ENCODE results near the gene MRPL48. TPM values are rescaled to one million over a fixed set of nuclear protein-coding genes. Genes with fewer than 3 reads are reported as not detected.
A peak's percentile ranks its signal among the peaks of the same experiment; 100 is the strongest.

The MRPL48 gene
- polyA plus RNA-seq, 3 donors from 2014 or later, result 55.8 to 106 (median 91.5) TPM

DNA sequence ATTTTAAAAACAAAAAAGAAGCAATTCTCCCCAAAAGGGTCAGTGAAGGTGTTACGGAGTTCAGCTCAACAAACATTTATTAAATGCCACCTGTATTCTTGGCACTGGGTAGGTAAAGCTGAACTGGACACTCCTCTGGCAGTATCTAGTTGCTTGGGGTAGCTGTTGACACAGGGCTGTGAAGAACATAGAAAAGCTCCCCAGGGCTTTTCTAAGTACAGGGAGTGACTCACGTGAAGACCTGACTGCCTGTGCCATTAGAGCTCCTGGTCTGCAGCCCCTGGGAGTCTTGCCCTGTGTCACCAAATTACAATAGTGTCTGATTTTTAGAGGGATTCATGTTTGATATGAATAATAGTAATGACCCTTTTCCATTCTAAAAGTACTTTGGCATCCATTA lies 45.4 kb downstream of the MRPL48 start:
- no peaks in the 10 kb centered on the region for H3K4me1 Mint-ChIP-seq
- peaks cover 12 to 27% (median 18%) of the 10 kb centered on the region in 3 donors for H3K36me3 Mint-ChIP-seq
- H3K27me3 Mint-ChIP-seq (ENCODE audit: low read depth in 3 of 3), result peaks cover 0 to 5% (median 4%) of the 10 kb centered on the region in 3 donors
- no peak overlapping the region for H3K27ac Mint-ChIP-seq
- H3K9me3 Mint-ChIP-seq, result no peaks in the 10 kb centered on the region
- H3K4me3 Mint-ChIP-seq, result no peak overlapping the region
- no peak for DNase-seq

GRCh38 chr11:73838443-73839122 lies 50.9 kb downstream of the MRPL48 start:
- no peak overlapping the region for H3K27ac Mint-ChIP-seq
- peaks cover 0 to 20% (median 4%) of the 10 kb centered on the region in 3 donors for H3K36me3 Mint-ChIP-seq
- H3K9me3 Mint-ChIP-seq, result no peaks in the 10 kb centered on the region
- DNase-seq, result no peak
- no peak overlapping the region for H3K4me3 Mint-ChIP-seq
- H3K27me3 Mint-ChIP-seq (ENCODE audit: low read depth in 3 of 3), result peaks cover 0 to 2% (median 0%) of the 10 kb centered on the region in 3 donors
- no peaks in the 10 kb centered on the region for H3K4me1 Mint-ChIP-seq

DNA sequence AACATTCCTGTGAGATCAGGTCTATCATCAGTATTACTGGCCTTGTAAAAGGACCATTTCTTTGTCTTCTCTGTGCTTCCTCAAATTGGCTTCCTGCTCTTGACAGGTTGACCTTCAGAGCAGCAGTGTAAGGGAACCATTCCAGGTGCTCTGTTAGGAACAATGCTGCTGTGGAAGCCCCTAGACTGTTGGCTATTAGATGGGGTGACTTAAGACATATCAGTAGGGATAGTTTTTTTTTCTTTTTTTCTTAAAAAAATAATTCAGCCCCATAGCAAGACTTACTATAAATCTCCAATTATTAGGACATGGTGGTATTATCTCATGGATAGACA lies 51.4 kb downstream of the MRPL48 start:
- H3K36me3 Mint-ChIP-seq, result peaks cover 0 to 18% (median 4%) of the 10 kb centered on the region in 3 donors
- H3K27me3 Mint-ChIP-seq (ENCODE audit: low read depth in 3 of 3), result peaks cover 0 to 2% (median 0%) of the 10 kb centered on the region in 3 donors

GRCh38 chr11:73851046-73851764 lies 63.5 kb downstream of the MRPL48 start:
- no peak for DNase-seq

More for the DNA sequence above, 51.4 kb downstream of the MRPL48 start:
- H3K27ac Mint-ChIP-seq, result no peak overlapping the region
- no peak overlapping the region for H3K4me3 Mint-ChIP-seq
- H3K4me1 Mint-ChIP-seq, result no peaks in the 10 kb centered on the region
- no peak for DNase-seq
- H3K9me3 Mint-ChIP-seq, result no peaks in the 10 kb centered on the region

DNA sequence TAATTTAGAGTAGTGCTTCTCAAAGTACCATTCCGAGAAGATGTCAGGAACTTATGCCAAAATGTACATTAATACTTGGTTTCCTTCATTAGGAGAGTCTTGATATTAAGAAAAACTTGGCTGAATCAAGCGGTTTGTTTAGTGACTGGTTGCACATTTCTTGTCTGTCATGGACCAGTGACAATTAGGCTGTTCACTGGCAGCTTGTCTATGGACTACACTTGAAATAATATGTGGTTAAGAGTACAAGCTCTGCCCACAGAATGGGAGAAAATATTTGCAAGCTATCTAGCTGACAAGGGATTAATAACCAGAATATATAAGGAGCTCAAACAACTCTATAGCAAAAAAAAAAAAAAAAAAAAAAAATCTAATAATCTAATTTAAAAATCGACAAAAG lies 64.4 kb downstream of the MRPL48 start:
- Mint-ChIP-seq H3K36me3 (peaks cover 0 to 23% (median 21%) of the 10 kb centered on the region in 3 donors), H3K27me3 (ENCODE audit: low read depth in 3 of 3) (no peaks in the 10 kb centered on the region), H3K4me3 (no peak overlapping the region), H3K9me3 (no peaks in the 10 kb centered on the region), H3K4me1 (no peaks in the 10 kb centered on the region), H3K27ac (no peak overlapping the region)
- DNase-seq, result no peak

More at GRCh38 chr11:73851046-73851764, 63.5 kb downstream of the MRPL48 start:
- no peaks in the 10 kb centered on the region for H3K4me1 Mint-ChIP-seq
- peaks cover under 1 to 28% (median 25%) of the 10 kb centered on the region in 3 donors for H3K36me3 Mint-ChIP-seq
- no peak overlapping the region for H3K27ac Mint-ChIP-seq
- no peaks in the 10 kb centered on the region for H3K27me3 Mint-ChIP-seq (ENCODE audit: low read depth in 3 of 3)
- H3K9me3 Mint-ChIP-seq, result no peaks in the 10 kb centered on the region
- H3K4me3 Mint-ChIP-seq, result no peak overlapping the region

GRCh38 chr11:73854680-73855079 lies 67.0 kb downstream of the MRPL48 start:
- H3K36me3 Mint-ChIP-seq, result peaks cover 0 to 20% (median 14%) of the 10 kb centered on the region in 3 donors
- no peaks in the 10 kb centered on the region for H3K27me3 Mint-ChIP-seq (ENCODE audit: low read depth in 3 of 3)
- H3K4me3 Mint-ChIP-seq, result no peak overlapping the region
- no peak overlapping the region for H3K27ac Mint-ChIP-seq
- DNase-seq, result no peak
- H3K4me1 Mint-ChIP-seq, result no peaks in the 10 kb centered on the region
- H3K9me3 Mint-ChIP-seq, result no peaks in the 10 kb centered on the region

DNA sequence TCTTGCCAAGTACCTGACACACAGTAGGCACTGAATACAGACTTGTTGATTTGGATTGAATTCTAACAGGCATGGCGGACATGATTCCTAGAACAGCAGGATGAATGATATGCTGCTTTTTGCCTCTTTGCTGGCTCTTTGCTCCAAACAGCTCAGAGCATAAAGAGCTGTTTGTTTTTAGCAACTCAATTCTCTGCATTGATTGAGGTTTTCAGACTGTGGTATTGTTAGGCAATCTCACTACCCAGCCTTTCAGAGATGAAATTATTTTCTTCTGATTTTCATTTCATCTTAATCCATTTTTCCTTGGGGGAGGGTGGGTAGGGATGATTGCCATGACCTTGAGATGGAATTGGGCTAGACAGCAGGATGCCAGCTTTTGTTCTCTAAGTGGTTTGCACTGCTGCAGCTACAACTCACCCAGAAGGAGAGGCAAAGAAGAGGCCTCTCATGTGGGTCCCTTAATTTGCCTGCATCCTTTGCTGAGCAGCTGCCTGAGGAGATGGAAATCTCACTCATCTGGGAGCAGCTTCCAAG lies 68.4 kb downstream of the MRPL48 start:
- H3K9me3 Mint-ChIP-seq, result no peaks in the 10 kb centered on the region
- no peaks in the 10 kb centered on the region for H3K4me1 Mint-ChIP-seq
- DNase-seq, result no peak
- H3K36me3 Mint-ChIP-seq, result peaks cover 0 to 24% (median 21%) of the 10 kb centered on the region in 3 donors
- H3K4me3 Mint-ChIP-seq, result no peak overlapping the region
- H3K27ac Mint-ChIP-seq, result peak overlapping the region in 1 of 6 donors; percentile 38
- no peaks in the 10 kb centered on the region for H3K27me3 Mint-ChIP-seq (ENCODE audit: low read depth in 3 of 3)

GRCh38 chr11:73859671-73860070 lies 72.0 kb downstream of the MRPL48 start:
- Mint-ChIP-seq H3K9me3 (no peaks in the 10 kb centered on the region), H3K4me3 (no peak overlapping the region), H3K36me3 (peaks cover 4 to 32% (median 24%) of the 10 kb centered on the region in 3 donors), H3K27me3 (ENCODE audit: low read depth in 3 of 3) (no peaks in the 10 kb centered on the region), H3K4me1 (no peaks in the 10 kb centered on the region), H3K27ac (no peak overlapping the region)
- DNase-seq, result no peak

DNA sequence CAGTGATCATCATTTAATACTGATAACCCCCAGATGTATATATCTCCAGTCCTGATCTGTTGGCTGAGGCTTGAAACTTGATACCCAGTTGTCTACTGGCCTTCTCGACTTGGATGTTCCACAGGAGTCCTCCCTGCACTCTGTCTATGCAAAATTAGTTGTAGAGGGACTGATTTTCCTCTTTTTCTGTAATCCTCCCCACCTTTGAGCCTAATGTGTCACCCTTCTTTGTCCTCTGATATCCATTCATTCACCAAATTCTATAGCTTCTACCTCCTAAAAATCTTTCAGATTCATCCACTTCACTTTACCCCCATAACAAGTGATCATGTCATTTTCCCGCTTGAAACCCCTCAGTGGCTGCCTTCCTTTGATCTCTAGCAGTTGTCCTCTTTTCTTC lies 72.5 kb downstream of the MRPL48 start:
- H3K4me3 Mint-ChIP-seq, result no peak overlapping the region
- no peak overlapping the region for H3K27ac Mint-ChIP-seq
- no peaks in the 10 kb centered on the region for H3K9me3 Mint-ChIP-seq
- DNase-seq, result no peak
- H3K4me1 Mint-ChIP-seq, result no peaks in the 10 kb centered on the region
- H3K27me3 Mint-ChIP-seq (ENCODE audit: low read depth in 3 of 3), result no peaks in the 10 kb centered on the region
- peaks cover 7 to 34% (median 24%) of the 10 kb centered on the region in 3 donors for H3K36me3 Mint-ChIP-seq

DNA sequence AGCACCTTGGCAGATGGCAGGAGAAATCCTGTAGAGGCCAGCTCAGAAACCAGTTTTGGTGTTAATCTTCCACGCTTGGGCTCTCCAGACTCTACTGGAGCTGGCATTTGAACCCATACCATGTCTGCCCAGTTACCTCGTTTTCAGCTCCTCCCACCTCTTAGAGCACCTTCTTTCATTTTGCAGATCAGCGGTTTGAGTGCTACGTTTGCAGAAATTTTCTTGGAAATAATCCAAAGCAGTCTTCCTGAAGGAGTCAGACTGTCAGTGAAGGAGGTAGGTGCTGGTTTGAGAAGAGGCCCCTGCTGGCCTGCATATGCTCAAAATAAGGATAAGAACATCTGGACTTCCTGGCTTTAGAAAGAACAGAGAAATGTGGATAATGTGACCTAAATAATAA lies 75.3 kb downstream of the MRPL48 start:
- no peaks in the 10 kb centered on the region for H3K4me1 Mint-ChIP-seq
- no peak overlapping the region for H3K27ac Mint-ChIP-seq
- no peaks in the 10 kb centered on the region for H3K27me3 Mint-ChIP-seq (ENCODE audit: low read depth in 3 of 3)
- no peak overlapping the region for H3K4me3 Mint-ChIP-seq
- peaks cover 10 to 36% (median 24%) of the 10 kb centered on the region in 3 donors for H3K36me3 Mint-ChIP-seq
- no peaks in the 10 kb centered on the region for H3K9me3 Mint-ChIP-seq
- DNase-seq, result no peak

- Mint-ChIP-seq H3K9me3 (no peaks in the 10 kb centered on the region), H3K27me3 (ENCODE audit: low read depth in 3 of 3) (no peaks in the 10 kb centered on the region), H3K4me1 (no peaks in the 10 kb centered on the region), H3K27ac (no peak overlapping the region), H3K36me3 (peaks cover 10 to 22% (median 13%) of the 10 kb centered on the region in 3 donors), H3K4me3 (no peak overlapping the region)
- no peak for DNase-seq
Observed at GRCh38 chr11:73866095-73866579, 78.5 kb downstream of the MRPL48 start.

DNA sequence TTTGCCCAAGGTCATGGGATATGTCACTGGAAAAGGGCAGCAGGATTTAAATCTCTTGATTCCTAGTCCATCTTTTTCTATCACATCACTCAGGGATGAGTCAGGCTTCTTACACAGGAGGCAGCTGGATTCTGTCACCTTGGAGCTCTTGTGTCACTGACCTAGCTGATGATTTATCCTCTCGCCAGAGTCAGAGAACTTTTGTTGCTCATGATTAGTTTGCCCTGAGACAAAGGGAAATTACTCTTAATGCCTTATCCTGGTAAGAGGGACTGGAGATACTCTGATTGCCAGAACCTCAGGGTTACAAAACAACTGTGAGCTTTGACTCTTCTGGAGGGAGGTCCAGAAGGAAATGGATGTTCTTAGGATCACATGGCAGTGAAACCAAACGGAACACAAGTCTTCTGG lies 78.9 kb downstream of the MRPL48 start:
- Mint-ChIP-seq H3K36me3 (peaks cover 11 to 20% (median 14%) of the 10 kb centered on the region in 3 donors), H3K9me3 (no peaks in the 10 kb centered on the region), H3K27me3 (ENCODE audit: low read depth in 3 of 3) (no peaks in the 10 kb centered on the region), H3K4me1 (no peaks in the 10 kb centered on the region), H3K4me3 (no peak overlapping the region), H3K27ac (no peak overlapping the region)
- no peak for DNase-seq

DNA sequence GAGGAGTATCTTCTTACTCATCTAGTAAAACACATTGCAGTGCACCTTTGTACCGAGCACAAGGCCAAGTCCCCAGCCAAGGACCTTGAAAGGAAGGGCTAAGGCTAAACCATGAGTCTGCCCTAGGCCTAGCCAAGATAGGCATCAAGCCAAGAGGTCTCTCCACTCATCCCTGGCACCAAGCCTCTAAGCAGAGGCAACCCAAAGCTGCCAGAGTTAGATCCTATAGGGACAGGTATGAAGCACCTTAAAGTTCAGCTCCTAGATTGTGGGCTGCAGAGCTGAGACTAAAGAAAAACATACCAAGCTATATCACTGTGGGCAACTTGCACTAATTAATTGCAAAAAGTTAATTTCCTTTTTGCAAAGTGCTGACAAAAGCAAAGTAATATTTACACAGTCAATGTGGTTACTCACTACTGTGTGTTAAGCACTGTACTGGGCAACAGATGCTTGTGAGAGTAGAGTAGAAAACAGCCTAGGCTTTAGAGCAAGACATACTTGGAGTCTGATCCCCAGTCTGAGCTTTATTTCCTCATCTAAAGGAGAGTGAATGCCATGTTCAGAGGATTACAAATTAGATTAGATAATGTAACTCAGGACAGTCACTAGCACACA lies 81.8 kb downstream of the MRPL48 start:
- Mint-ChIP-seq H3K36me3 (peaks cover 8 to 16% (median 11%) of the 10 kb centered on the region in 3 donors), H3K4me3 (no peak overlapping the region), H3K27me3 (ENCODE audit: low read depth in 3 of 3) (no peaks in the 10 kb centered on the region), H3K4me1 (peaks cover under 1 to 6% of the 10 kb centered on the region in 2 donors), H3K9me3 (no peaks in the 10 kb centered on the region), H3K27ac (no peak overlapping the region)
- no peak for DNase-seq

- no peak overlapping the region for H3K4me3 Mint-ChIP-seq
- H3K36me3 Mint-ChIP-seq, result peaks cover 6 to 11% (median 6%) of the 10 kb centered on the region in 3 donors
- no peaks in the 10 kb centered on the region for H3K27me3 Mint-ChIP-seq (ENCODE audit: low read depth in 3 of 3)
- no peak overlapping the region for H3K27ac Mint-ChIP-seq
- peaks cover 8 to 15% of the 10 kb centered on the region in 2 donors for H3K4me1 Mint-ChIP-seq
- H3K9me3 Mint-ChIP-seq, result no peaks in the 10 kb centered on the region
- no peak for DNase-seq
Observed at GRCh38 chr11:73870261-73870660, 82.6 kb downstream of the MRPL48 start.
